Stimulated activated CD8-positive, alpha-beta memory T cell treated with anti-CD3 and anti-CD28 coated beads, Interleukin-4, amount 100 ng/mL, for 24 hours (primary cell): ENCODE data around the gene ACSL3.

Source experiments
- DNase-seq: peaks from one replicate; pipeline ENCODE4 v3.0.0-alpha.2; 2020; ENCODE audit warnings: low read depth

The ACSL3 gene

GRCh38 chr2:222879604-222879933 is 18.7 kb downstream of the ACSL3 start:
- DNase-seq, result no peak

- no peak for DNase-seq
Observed at GRCh38 chr2:222882484-222882928, 21.7 kb downstream of the ACSL3 start.

GRCh38 chr2:222883420-222883819 is 22.6 kb downstream of the ACSL3 start:
- no peak for DNase-seq

- no peak for DNase-seq
Observed at GRCh38 chr2:222884114-222884771, 23.4 kb downstream of the ACSL3 start.

- DNase-seq, result no peak
Observed at GRCh38 chr2:222884805-222885424, 24.1 kb downstream of the ACSL3 start.

- no peak for DNase-seq
Observed at GRCh38 chr2:222887124-222887523, 26.3 kb downstream of the ACSL3 start.

- no peak for DNase-seq
Observed at GRCh38 chr2:222888716-222889115, 27.9 kb downstream of the ACSL3 start.

- no peak for DNase-seq
Observed at GRCh38 chr2:222891890-222892289, 31.1 kb downstream of the ACSL3 start.

GRCh38 chr2:222892321-222892720 is 31.5 kb downstream of the ACSL3 start:
- no peak for DNase-seq

GRCh38 chr2:222892761-222893160 is 31.9 kb downstream of the ACSL3 start:
- no peak for DNase-seq

GRCh38 chr2:222893716-222894115 is 32.9 kb downstream of the ACSL3 start:
- no peak for DNase-seq

- no peak for DNase-seq
Observed at GRCh38 chr2:222895144-222895543, 34.3 kb downstream of the ACSL3 start.

- DNase-seq, result no peak
Observed at GRCh38 chr2:222897898-222898297, 37.1 kb downstream of the ACSL3 start.

GRCh38 chr2:222899413-222900181 is 38.8 kb downstream of the ACSL3 start:
- DNase-seq, result no peak

- no peak for DNase-seq
Observed at GRCh38 chr2:222900354-222900753, 39.5 kb downstream of the ACSL3 start.

GRCh38 chr2:222902660-222903059 is 41.8 kb downstream of the ACSL3 start:
- DNase-seq, result no peak

GRCh38 chr2:222903234-222904220 is 42.7 kb downstream of the ACSL3 start:
- DNase-seq, result no peak

GRCh38 chr2:222904557-222905258 is 43.9 kb downstream of the ACSL3 start:
- DNase-seq, result no peak

- DNase-seq, result no peak
Observed at GRCh38 chr2:222907048-222907447, 46.2 kb downstream of the ACSL3 start.

GRCh38 chr2:222907790-222908441 is 47.1 kb downstream of the ACSL3 start:
- no peak for DNase-seq

GRCh38 chr2:222909286-222909685 is 48.5 kb downstream of the ACSL3 start:
- DNase-seq, result no peak
